GM19438 (cell line): Measurements from ENCODE around the gene PRKCE.

Experiments
- ATAC-seq: cut with Tn5 transposase; IDR thresholded peaks from one replicate; pipeline ENCODE4 v1.9.1; 2021; ENCODE audit warnings: low read depth; ENCODE audit not compliant: unreplicated experiment

PRKCE gene

GRCh38 chr2:45974056-45974455 lies 322.6 kb downstream of the PRKCE start:
- ATAC-seq, result peak; percentile 74

GRCh38 chr2:45974762-45975408 lies 323.4 kb downstream of the PRKCE start:
- no peak for ATAC-seq

- ATAC-seq, result no peak
Measured at GRCh38 chr2:45975752-45976517, 324.5 kb downstream of the PRKCE start.

- ATAC-seq, result no peak
Measured at GRCh38 chr2:45978302-45978859, 326.9 kb downstream of the PRKCE start.

GRCh38 chr2:45979065-45979464 lies 327.6 kb downstream of the PRKCE start:
- ATAC-seq, result no peak

- ATAC-seq, result no peak
Measured at GRCh38 chr2:45980161-45980865, 328.8 kb downstream of the PRKCE start.

- ATAC-seq, result no peak
Measured at GRCh38 chr2:45981384-45981930, 330.0 kb downstream of the PRKCE start.

DNA sequence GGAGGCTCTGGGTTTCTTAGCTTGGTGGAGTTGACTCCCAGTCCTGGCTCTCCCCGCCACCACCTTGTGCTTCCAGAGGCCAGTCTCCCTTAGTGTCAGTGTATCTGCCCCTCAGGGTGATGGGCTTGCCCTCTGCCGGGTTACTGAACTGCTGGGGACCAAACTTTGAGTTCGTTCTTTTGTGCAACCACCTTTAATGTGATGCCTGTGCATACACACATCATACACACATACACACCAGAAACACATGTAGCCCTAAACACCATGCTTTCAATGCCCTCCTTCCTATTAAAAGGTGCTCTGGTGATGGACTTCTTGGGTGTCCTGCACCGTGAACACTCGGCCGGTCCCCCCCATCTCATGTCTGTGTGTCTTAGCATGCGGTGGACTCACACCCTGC lies 330.6 kb downstream of the PRKCE start:
- ATAC-seq, result no peak

DNA sequence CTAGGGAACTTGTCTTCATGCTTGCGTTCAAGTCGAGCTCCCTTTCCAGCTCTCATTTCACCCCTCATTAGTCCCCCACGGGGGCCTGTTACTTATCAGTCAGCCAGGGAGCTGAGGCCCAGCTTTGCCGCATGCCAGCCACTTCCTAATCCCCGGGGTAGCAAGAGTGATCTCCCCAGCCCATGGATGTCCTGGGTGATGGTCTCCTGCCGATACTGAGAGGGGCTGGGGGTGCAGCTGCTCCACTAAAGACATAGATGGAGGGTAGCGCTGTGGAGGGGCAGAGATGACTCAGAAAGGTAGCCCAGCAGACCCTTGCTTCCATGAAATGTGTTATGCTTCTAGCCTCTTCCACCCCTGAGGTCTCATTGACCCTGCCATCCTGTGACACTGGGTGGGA lies 331.7 kb downstream of the PRKCE start:
- no peak for ATAC-seq

DNA sequence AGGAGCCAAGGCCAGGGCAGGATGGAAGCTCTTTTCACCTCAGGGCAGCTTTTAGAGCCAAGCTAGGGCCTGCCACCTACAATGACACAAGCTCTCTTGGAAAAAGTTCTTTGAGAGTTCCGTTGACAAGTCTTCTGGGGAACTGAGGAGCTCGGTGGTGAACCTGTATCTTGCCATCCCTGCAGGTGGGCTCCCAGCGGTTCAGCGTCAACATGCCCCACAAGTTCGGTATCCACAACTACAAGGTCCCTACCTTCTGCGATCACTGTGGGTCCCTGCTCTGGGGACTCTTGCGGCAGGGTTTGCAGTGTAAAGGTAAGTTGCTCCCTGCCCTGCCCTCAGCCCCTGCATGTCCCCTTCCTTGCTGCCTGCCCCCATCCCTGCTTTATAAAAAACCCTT lies 332.9 kb downstream of the PRKCE start:
- ATAC-seq, result no peak

- ATAC-seq, result no peak
Measured at GRCh38 chr2:45984896-45985473, 333.5 kb downstream of the PRKCE start.

DNA sequence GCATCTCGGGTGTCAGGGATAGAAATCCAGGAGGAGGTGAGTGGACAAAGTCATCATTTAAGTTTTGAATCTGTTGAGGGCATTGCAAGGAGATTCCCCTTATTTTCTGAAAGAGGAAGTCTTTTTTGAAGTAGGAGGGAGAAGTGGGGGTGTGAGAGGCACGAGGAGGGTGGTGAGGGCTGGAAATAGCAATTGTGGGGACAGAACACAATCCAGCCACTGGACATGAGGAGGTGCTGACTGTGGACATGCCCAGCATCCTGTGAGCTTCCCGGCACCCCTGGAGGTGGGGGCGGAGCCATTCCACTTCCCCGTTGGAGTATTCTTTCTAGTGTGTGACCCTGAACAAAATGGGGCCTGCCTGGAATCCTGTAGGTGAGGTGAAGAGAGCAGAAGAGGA lies 335.0 kb downstream of the PRKCE start:
- ATAC-seq, result no peak

DNA sequence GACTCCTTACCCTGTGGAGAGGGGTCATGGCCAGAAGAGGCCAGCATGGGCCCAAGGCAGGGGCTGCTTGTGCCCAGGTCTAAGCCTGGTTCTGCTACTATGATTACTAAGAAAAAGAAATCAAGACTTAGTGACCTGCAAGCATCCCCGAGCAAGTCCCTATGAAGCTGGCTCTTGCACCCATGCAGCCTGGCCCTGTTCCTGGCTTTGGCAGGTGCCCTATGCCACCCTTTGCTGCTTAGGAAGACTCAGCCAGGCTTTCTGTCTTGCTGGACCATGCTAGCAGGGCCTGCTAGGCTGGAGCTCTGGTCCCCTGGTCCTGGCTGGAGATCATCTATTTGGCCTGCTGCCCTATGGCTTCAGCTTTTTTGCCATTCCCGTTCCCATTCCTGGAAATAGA lies 336.4 kb downstream of the PRKCE start:
- no peak for ATAC-seq

- ATAC-seq, result no peak
Measured at GRCh38 chr2:45988879-45989278, 337.4 kb downstream of the PRKCE start.

GRCh38 chr2:45990131-45990530 lies 338.7 kb downstream of the PRKCE start:
- no peak for ATAC-seq

- ATAC-seq, result no peak
Measured at GRCh38 chr2:45992021-45992740, 340.7 kb downstream of the PRKCE start.

DNA sequence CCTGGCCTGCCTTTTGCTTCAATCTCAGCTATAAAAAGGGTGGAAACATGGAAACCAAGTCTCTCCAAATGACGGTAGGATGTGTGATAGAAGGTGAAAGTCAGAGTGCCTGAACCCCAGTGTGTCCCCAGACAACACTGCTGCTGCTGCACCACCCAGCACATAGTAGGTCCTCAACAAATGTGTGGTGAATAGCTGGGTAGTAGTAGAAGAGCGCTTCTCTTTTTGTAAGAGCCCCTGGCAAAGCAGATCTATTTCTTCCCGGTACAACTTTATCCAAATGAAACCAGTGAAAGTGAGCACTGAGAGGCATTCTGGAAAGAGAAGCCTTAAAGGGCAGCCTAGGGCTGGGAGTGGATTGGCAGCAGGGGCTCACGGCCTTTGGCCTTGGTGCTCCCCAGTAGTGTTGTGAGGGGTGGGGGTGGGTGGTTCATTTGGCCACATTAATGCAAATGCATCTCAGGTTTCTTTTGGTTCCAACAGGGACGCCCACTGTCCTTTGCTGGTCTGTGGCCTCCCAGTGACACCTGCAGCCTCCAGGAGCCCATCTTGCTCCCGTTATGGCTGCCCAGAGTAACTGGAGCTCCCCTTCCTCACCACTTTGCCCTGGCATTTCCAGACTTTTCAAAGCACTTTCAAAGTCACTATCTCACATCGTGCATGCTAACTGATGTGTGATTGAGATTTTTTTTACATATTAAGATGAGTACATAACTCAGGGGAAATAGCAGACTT lies 341.4 kb downstream of the PRKCE start:
- no peak for ATAC-seq

DNA sequence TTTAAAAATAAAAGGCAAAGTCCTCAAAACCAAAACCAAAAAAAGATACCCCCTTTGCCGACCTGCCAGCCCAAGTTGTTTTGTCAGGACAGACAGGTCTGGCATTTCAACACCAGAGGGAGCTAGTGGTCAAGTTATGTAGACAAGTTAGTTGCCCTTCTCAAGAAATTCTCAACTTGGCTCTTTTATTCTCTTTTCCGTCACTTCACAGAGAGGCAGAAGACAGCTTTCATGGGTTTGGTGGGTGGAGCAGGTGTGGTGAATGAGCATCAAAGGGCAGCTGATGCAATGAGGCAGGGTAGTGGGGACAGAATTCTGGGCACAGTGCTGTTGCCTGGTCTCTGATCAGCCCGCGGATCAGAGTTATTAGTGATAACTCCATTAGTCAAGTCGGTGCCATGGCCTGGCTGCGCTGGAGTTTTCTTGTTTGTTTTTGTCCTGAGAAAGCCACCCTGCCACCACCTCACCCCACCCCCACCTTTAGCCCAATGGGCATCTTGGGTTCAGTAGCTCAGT lies 342.1 kb downstream of the PRKCE start:
- no peak for ATAC-seq

- no peak for ATAC-seq
Measured at GRCh38 chr2:45994060-45994459, 342.6 kb downstream of the PRKCE start.
